Spleen (tissue), 11 donors: ENCODE measurements around the gene CEND1. TPM values are rescaled to one million over a fixed set of nuclear protein-coding genes. Genes with fewer than 3 reads are reported as not detected.

ENCODE experiments used
- DNase-seq: peaks from one replicate; pipeline ENCODE4 v3.0.0-alpha.2; 2020
- H3K27ac ChIP-seq, 8 donors: fragments of 200-600 bp; sonication (generic) in 7 of 8; 1 replicate in 4 of 8; 2 replicates in 4 of 8; pipeline versions ENCODE4 v1.5.0 to v1.8.0; 2016 to 2021; ENCODE audit warnings: inconsistent platforms in 4 of 8, mild to moderate bottlenecking in 4 of 8, moderate library complexity in 1 of 8
- H3K27me3 ChIP-seq, 7 donors: fragments of 200-600 bp; sonication (generic) in 6 of 7; replicated peaks in 1 of 7; 1 replicate in 4 of 7; 2 replicates in 3 of 7; pipeline versions ENCODE4 v1.5.0 to v1.8.0; 2016 to 2021; ENCODE audit warnings: inconsistent platforms in 3 of 7, mild to moderate bottlenecking in 1 of 7
- H3K36me3 ChIP-seq, 6 donors: fragments of 200-600 bp; sonication (generic) in 5 of 6; 1 replicate in 4 of 6; 2 replicates in 2 of 6; pipeline versions ENCODE4 v1.5.0 to v1.8.0; 2016 to 2021; ENCODE audit warnings: inconsistent platforms in 2 of 6
- H3K4me1 ChIP-seq, 6 donors: fragments of 200-600 bp; sonication (generic) in 5 of 6; 1 replicate in 3 of 6; 2 replicates in 3 of 6; pipeline versions ENCODE4 v1.5.0 to v1.8.0; 2016 to 2021; ENCODE audit warnings: inconsistent platforms in 3 of 6
- H3K4me3 ChIP-seq, 8 donors: fragments of 200-600 bp; sonication (generic) in 7 of 8; 1 replicate in 4 of 8; 2 replicates in 4 of 8; pipeline versions ENCODE4 v1.5.0 to v1.8.0; 2016 to 2021; ENCODE audit warnings: inconsistent platforms in 4 of 8, mild to moderate bottlenecking in 4 of 8, moderate library complexity in 2 of 8
- H3K9me3 ChIP-seq, 8 donors: fragments of 200-600 bp; sonication (generic) in 7 of 8; 1 replicate in 4 of 8; 2 replicates in 4 of 8; pipeline versions ENCODE4 v1.5.0 to v1.8.0; 2016 to 2021; ENCODE audit warnings: inconsistent platforms in 4 of 8
- CTCF ChIP-seq, 11 experiments: fragments of 200-600 bp in 7 of 11; fragments of 450-650 bp in 4 of 11; sonication (generic) in 4 of 11; IDR thresholded peaks in 8 of 11; conservative IDR thresholded peaks in 3 of 11; 1 replicate in 7 of 11; 2 replicates in 4 of 11; pipeline versions ENCODE4 v1.4.0 to v1.8.0; 2016 to 2021; ENCODE audit warnings: antibody characterized with exemption in 11 of 11, inconsistent platforms in 4 of 11, mild to moderate bottlenecking in 1 of 11
- POLR2A ChIP-seq, 3 donors: fragments of 450-650 bp; IDR thresholded peaks; one replicate each; pipeline ENCODE4 v1.5.1; 2017; ENCODE audit warnings: antibody characterized with exemption in 3 of 3, mild to moderate bottlenecking in 1 of 3
- POLR2AphosphoS5 ChIP-seq, 3 donors: sonication (generic); formaldehyde crosslinking; IDR thresholded peaks; one replicate each; pipeline ENCODE4 v1.5.1; 2017; ENCODE audit warnings: antibody characterized with exemption in 3 of 3
- WGBS, 5 donors: extraction: QIAGEN DNeasy Blood & Tissue Kit in 3 of 5; methylation state at CpG; one replicate each; pipeline versions ENCODE4 v1.1.5 to v1.1.7; 2013 to 2018; 5-methylcytosine and 5-hydroxymethylcytosine counted together
- intact Hi-C: fragments of 100-400 bp; cut with DNase I; formaldehyde crosslinking; loops from one replicate; pipeline ENCODE4 v1.15.0; 2023; ENCODE audit warnings: low total_unique reads
- polyA plus RNA-seq, 3 donors: library from polyadenylated mRNA; stranded (reverse); fragments of 200-250 nt; gene quantifications; one replicate each; pipeline ENCODE4 v1.2.1, GENCODE V29; 2013
- total RNA-seq, 7 donors: library from RNA; depleted of rRNA in 3 of 7; stranded (reverse); fragments of >200 nt in 3 of 7; fragmentation: NEBNext Ultra II Directional in 4 of 7; extraction: Animal tissue kit (Norgen Biotek cat#: 25700) in 4 of 7; gene quantifications; one replicate each; pipeline versions ENCODE4 v1.1.0 to v1.2.1, GENCODE V29; 2016 to 2021
- donor health status: healthy with polysubstance abuse.
- donor health status: DM: no; HTN: no; CAD: no; lungs with moderate emphysema.
- donor health status: DM: no; HTN: no; CAD: no.
- donor health status: Bipolar disorder and iron deficiency.
- donor health status: healthy.
- donor health status: DM: no; HTN: no; CAD: no.
- donor health status: DM: yes; HTN: yes; CAD: no.

The CEND1 gene
- total and polyA plus RNA-seq, 10 donors = 0.29 to 0.42 (median 0.42) TPM; not detected in 7

- H3K36me3 ChIP-seq = peaks cover 0 to 54% (median 38%) of the 10 kb centered on the region in 6 donors
Observed at GRCh38 chr11:837189-837989, 47.5 kb upstream of the CEND1 start.

GRCh38 chr11:836700-837099 lies 46.8 kb upstream of the CEND1 start:
- Histone ChIP-seq H3K4me1 (peaks cover 30 to 96% (median 64%) of the 10 kb centered on the region in 6 donors), H3K4me3 (no peak overlapping the region), H3K9me3 (no peaks in the 10 kb centered on the region), H3K36me3 (peaks cover 0 to 54% (median 38%) of the 10 kb centered on the region in 6 donors), H3K27ac (no peak overlapping the region), H3K27me3 (peaks cover 0 to 38% (median 0%) of the 10 kb centered on the region in 7 donors)
- intact Hi-C loops = no loop called here
- 81 to 91% (median 88%) methylated on average over 8 to 9 of the region's 9 CpGs for WGBS, 5 donors
- DNase-seq = no peak
- TF ChIP-seq POLR2A (IDR thresholded peaks at IDR 0.05) = no peak
- peak in 2 of 3 donors; percentile 1 to 3 for TF ChIP-seq POLR2AphosphoS5 (IDR thresholded peaks at IDR 0.05)

More at GRCh38 chr11:837189-837989, 47.5 kb upstream of the CEND1 start:
- H3K27me3 ChIP-seq = peaks cover 0 to 31% (median 0%) of the 10 kb centered on the region in 7 donors
- H3K4me1 ChIP-seq = peaks cover 26 to 94% (median 61%) of the 10 kb centered on the region in 6 donors
- H3K9me3 ChIP-seq = no peaks in the 10 kb centered on the region
- 78 to 85% (median 82%) methylated on average over 9 to 22 of the region's 22 CpGs for WGBS, 5 donors
- no peak for TF ChIP-seq POLR2A (IDR thresholded peaks at IDR 0.05)
- TF ChIP-seq POLR2AphosphoS5 (IDR thresholded peaks at IDR 0.05) = peak in 2 of 3 donors; percentile 37 to 58
- no peak overlapping the region for H3K4me3 ChIP-seq
- no peak for DNase-seq
- H3K27ac ChIP-seq = peak overlapping the region in 1 of 8 donors; percentile 16
- intact Hi-C loops = no loop called here

GRCh38 chr11:836274-836673 lies 46.4 kb upstream of the CEND1 start:
- DNase-seq = peak; percentile 76
- Histone ChIP-seq H3K27me3 (peaks cover 0 to 42% (median 0%) of the 10 kb centered on the region in 7 donors), H3K36me3 (peaks cover 0 to 54% (median 38%) of the 10 kb centered on the region in 6 donors), H3K4me1 (peaks cover 27 to 96% (median 63%) of the 10 kb centered on the region in 6 donors), H3K4me3 (no peak overlapping the region), H3K9me3 (no peaks in the 10 kb centered on the region), H3K27ac (peak overlapping the region in 1 of 8 donors; percentile 31)
- TF ChIP-seq CTCF (IDR thresholded peaks at IDR 0.05 in 8 of 11, conservative IDR thresholded peaks at IDR 0.05 in 3 of 11) = no peak
- TF ChIP-seq POLR2AphosphoS5 (IDR thresholded peaks at IDR 0.05) = peak in 2 of 3 donors; percentile 13 to 61
- WGBS, 5 donors = 91 to 97% (median 94%) methylated on average over 7 to 14 of the region's 14 CpGs
- intact Hi-C loops = no loop called here

- TF ChIP-seq POLR2AphosphoS5 (IDR thresholded peaks at IDR 0.05) (peak; percentile 56 to 84 (median 74)), CTCF (IDR thresholded peaks at IDR 0.05 in 8 of 11, conservative IDR thresholded peaks at IDR 0.05 in 3 of 11) (no peak)
- intact Hi-C loops = no loop called here
- peak; percentile 78 for DNase-seq
- Histone ChIP-seq H3K36me3 (peaks cover 0 to 39% (median 32%) of the 10 kb centered on the region in 6 donors), H3K27ac (peak overlapping the region in 6 of 8 donors; percentile 38 to 87 (median 80)), H3K4me1 (peaks cover 30 to 96% (median 65%) of the 10 kb centered on the region in 6 donors), H3K9me3 (no peaks in the 10 kb centered on the region), H3K4me3 (peak overlapping the region in 4 of 8 donors; percentile 10 to 83 (median 63)), H3K27me3 (peaks cover 0 to 58% (median 14%) of the 10 kb centered on the region in 7 donors)
- 25 to 47% (median 42%) methylated on average over 17 to 31 of the region's 31 CpGs for WGBS, 5 donors
Observed at GRCh38 chr11:834371-835316, 44.8 kb upstream of the CEND1 start.
